DOHH2 (cell line): ENCODE data around the gene DR1.

Experiments used
- EZH2phosphoT487 ChIP-seq: fragments of 200-600 bp; sonication (generic); IDR thresholded peaks from 2 replicates; pipeline ENCODE4 v1.6.1; 2017; ENCODE audit warnings: borderline replicate concordance, mild to moderate bottlenecking, antibody characterized with exemption, low read length, moderate library complexity, mixed read lengths
- TF ChIP-seq, protein P1 (sequence below): fragments of 200-600 bp; sonication (generic); IDR thresholded peaks from one replicate; pipeline ENCODE4 v1.5.1; 2014; ENCODE audit warnings: antibody characterized with exemption, mild to moderate bottlenecking, low read depth, low read length; ENCODE audit not compliant: poor library complexity, severe bottlenecking

DNA sequence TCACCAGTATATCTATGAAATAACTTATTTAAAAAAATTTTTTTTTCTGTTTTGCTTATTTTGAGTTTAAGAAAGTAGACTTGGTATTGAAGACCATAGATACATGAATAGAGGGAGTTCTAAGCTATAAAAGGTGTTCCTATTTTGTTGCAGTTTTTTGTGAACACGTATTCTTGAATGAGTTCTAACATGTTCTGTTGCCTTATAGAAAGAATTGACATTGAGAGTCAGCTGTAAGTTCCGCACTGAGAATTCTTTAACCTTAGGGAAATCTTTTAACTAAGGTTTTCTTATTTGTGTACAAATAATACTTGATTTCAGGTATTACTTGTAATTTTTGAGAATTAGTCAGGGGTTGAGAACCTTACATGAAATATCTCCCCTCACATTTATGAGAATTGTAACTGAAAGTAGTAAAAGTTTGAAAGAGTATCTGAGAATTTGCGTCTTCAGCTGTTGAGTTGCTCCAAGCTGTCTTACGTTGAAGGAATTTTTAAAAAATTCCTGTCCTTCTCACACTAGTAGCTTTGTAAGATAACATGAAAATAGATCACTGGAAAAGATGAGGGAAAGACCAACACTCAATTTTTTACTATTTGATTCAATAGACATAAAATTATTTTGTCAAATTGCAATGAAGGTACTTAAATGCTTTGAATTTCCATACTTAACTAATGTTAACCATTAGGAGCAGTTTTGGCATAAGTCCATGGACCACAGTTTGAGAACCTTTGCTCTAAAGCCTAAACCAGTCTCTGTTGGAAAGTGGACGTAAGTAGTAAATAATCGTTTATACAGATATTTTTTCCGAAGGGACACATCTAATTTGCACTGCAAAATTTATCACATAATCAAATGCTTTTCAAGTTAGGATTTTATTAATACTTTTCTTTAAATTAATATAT is 3.8 kb downstream of the DR1 start:
- TF ChIP-seq, protein P1, sequence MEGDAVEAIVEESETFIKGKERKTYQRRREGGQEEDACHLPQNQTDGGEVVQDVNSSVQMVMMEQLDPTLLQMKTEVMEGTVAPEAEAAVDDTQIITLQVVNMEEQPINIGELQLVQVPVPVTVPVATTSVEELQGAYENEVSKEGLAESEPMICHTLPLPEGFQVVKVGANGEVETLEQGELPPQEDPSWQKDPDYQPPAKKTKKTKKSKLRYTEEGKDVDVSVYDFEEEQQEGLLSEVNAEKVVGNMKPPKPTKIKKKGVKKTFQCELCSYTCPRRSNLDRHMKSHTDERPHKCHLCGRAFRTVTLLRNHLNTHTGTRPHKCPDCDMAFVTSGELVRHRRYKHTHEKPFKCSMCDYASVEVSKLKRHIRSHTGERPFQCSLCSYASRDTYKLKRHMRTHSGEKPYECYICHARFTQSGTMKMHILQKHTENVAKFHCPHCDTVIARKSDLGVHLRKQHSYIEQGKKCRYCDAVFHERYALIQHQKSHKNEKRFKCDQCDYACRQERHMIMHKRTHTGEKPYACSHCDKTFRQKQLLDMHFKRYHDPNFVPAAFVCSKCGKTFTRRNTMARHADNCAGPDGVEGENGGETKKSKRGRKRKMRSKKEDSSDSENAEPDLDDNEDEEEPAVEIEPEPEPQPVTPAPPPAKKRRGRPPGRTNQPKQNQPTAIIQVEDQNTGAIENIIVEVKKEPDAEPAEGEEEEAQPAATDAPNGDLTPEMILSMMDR = no peak
- TF ChIP-seq EZH2phosphoT487 = no peak
